Astrocyte (in vitro differentiated cells and primary cell): Measurements from ENCODE around the gene CHD9NB.

ENCODE experiments used
- EZH2 ChIP-seq: IDR thresholded peaks from 2 replicates; pipeline ENCODE4 v1.6.1; 2012; ENCODE audit warnings: mild to moderate bottlenecking, low read length, inconsistent platforms; ENCODE audit not compliant: insufficient read depth
- TF ChIP-seq, protein P1 (sequence below): IDR thresholded peaks from 2 replicates; pipeline ENCODE4 v1.5.1; 2011; ENCODE audit warnings: low read depth, mild to moderate bottlenecking, inconsistent platforms, low read length, moderate library complexity; ENCODE audit not compliant: insufficient read depth

DNA sequence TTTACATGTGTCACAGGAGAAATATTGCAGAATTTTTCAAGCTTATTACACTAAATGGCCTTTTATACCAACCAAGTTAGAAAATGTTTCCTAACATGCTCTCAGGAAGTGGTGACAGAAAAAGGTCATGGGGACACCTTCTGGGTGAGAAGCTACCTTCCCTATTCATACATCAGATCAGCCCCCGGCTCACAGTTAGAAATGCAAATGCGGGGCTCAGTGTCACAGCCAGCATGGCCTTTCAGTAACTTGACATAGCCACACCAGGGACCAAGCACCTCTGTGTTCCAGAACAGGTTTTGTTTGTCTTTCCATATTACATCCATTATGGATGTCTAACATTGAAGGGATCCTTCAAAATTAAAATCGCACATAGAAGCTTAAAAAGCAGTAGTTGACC is 59.5 kb downstream of the CHD9NB start:
- TF ChIP-seq, protein P1, sequence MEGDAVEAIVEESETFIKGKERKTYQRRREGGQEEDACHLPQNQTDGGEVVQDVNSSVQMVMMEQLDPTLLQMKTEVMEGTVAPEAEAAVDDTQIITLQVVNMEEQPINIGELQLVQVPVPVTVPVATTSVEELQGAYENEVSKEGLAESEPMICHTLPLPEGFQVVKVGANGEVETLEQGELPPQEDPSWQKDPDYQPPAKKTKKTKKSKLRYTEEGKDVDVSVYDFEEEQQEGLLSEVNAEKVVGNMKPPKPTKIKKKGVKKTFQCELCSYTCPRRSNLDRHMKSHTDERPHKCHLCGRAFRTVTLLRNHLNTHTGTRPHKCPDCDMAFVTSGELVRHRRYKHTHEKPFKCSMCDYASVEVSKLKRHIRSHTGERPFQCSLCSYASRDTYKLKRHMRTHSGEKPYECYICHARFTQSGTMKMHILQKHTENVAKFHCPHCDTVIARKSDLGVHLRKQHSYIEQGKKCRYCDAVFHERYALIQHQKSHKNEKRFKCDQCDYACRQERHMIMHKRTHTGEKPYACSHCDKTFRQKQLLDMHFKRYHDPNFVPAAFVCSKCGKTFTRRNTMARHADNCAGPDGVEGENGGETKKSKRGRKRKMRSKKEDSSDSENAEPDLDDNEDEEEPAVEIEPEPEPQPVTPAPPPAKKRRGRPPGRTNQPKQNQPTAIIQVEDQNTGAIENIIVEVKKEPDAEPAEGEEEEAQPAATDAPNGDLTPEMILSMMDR: no peak
- no peak for TF ChIP-seq EZH2
